Tongue (tissue), 2 donors: Measurements from ENCODE around the gene DEFB127. TPM values are rescaled to one million over a fixed set of nuclear protein-coding genes. Genes with fewer than 3 reads are reported as not detected.
"Not testable (repeated sequence)": the region's sequence is repeated elsewhere in the genome, so short reads cannot be mapped to it uniquely, and the experiment has no call there.

Experiments used
- DNase-seq: peaks from one replicate; pipeline ENCODE4 v3.0.0-alpha.2; 2015
- total RNA-seq: library from RNA; depleted of rRNA; stranded (reverse); fragments of >200 nt; gene quantifications from one replicate; pipeline ENCODE4 v1.2.3, GENCODE V29; 2014

DEFB127 gene
- total RNA-seq, result not detected

GRCh38 chr20:157154-157553 lies at the start of gene DEFB127:
Gene DEFB127, plus strand, starts transcription at chr20:157454. Its CDS starts 91 bp downstream, at chr20:157545.
- DNase-seq, result no peak

- no peak for DNase-seq
Observed at GRCh38 chr20:112396-112795, 44.9 kb upstream of the DEFB127 start.

- no peak for DNase-seq
Observed at GRCh38 chr20:117518-117917, 39.7 kb upstream of the DEFB127 start.

GRCh38 chr20:129786-130323 lies 27.4 kb upstream of the DEFB127 start:
- not testable (repeated sequence) for DNase-seq

GRCh38 chr20:137668-138490 lies 19.4 kb upstream of the DEFB127 start:
- no peak for DNase-seq

- no peak for DNase-seq
Observed at GRCh38 chr20:142290-142689, 15.0 kb upstream of the DEFB127 start, which contains the start of gene DEFB126. Gene DEFB126, plus strand, starts transcription at chr20:142590. Its CDS starts 39 bp downstream, at chr20:142629.

- no peak for DNase-seq
Observed at GRCh38 chr20:145877-146276, 11.4 kb upstream of the DEFB127 start.

GRCh38 chr20:152131-152530 lies 5.1 kb upstream of the DEFB127 start:
- no peak for DNase-seq

- no peak for DNase-seq
Observed at GRCh38 chr20:164618-165017, 7.4 kb downstream of the DEFB127 start.

GRCh38 chr20:168876-169275 lies 11.6 kb downstream of the DEFB127 start:
- DNase-seq, result no peak

- DNase-seq, result no peak
Observed at GRCh38 chr20:184288-184687, 27.0 kb downstream of the DEFB127 start.

GRCh38 chr20:187733-188132 lies 30.5 kb downstream of the DEFB127 start:
- no peak for DNase-seq

GRCh38 chr20:189611-190010 lies 32.4 kb downstream of the DEFB127 start, which contains the start of gene DEFB128:
Gene DEFB128, minus strand, starts transcription at chr20:189711. Its CDS starts 88 bp downstream, at chr20:189623.
- no peak for DNase-seq

GRCh38 chr20:198225-198624 lies 41.0 kb downstream of the DEFB127 start:
- DNase-seq, result no peak

- DNase-seq, result no peak
Observed at GRCh38 chr20:199996-200395, 42.7 kb downstream of the DEFB127 start.

GRCh38 chr20:203630-204029 lies 46.4 kb downstream of the DEFB127 start:
- DNase-seq, result not testable (repeated sequence)

Other genes starting within 250 kb of the DEFB127 start
- gene DEFB125, start 69.8 kb upstream of the DEFB127 start, total RNA-seq, result not detected
- not detected for gene DEFB126, start 14.9 kb upstream of the DEFB127 start, total RNA-seq
- not detected for gene DEFB128, start 32.3 kb downstream of the DEFB127 start, total RNA-seq
- not detected for gene DEFB129, start 69.8 kb downstream of the DEFB127 start, total RNA-seq
- gene DEFB132, start 100.3 kb downstream of the DEFB127 start, total RNA-seq, result not detected
- gene C20orf96, start 133.3 kb downstream of the DEFB127 start, total RNA-seq, result 5.5 TPM
- gene ZCCHC3, start 140.1 kb downstream of the DEFB127 start, total RNA-seq, result 37.3 TPM
- 7.1 TPM for gene SOX12, start 168.1 kb downstream of the DEFB127 start, total RNA-seq
- 6.3 TPM for gene NRSN2, start 189.7 kb downstream of the DEFB127 start, total RNA-seq
- gene TRIB3, start 223.3 kb downstream of the DEFB127 start, total RNA-seq, result 5.8 TPM